Loucy (cell line): ENCODE results near the gene ANKRD9.
"Not testable (repeated sequence)": the region's sequence is repeated elsewhere in the genome, so short reads cannot be mapped to it uniquely, and the experiment has no call there.

ENCODE experiments used
- H2AFZ ChIP-seq: fragments of 200-600 bp; sonication (generic); 2 replicates; pipeline ENCODE4 v1.6.0; 2016; ENCODE audit warnings: antibody characterized with exemption, mild to moderate bottlenecking, low read length, moderate library complexity
- H3F3A ChIP-seq: fragments of 200-600 bp; 2 replicates; pipeline ENCODE4 v1.6.0; 2016; ENCODE audit warnings: antibody characterized with exemption, low read depth, mild to moderate bottlenecking
- H3K27me3 ChIP-seq: fragments of 200-600 bp; sonication (generic); 2 replicates; pipeline ENCODE4 v1.6.1; 2014; ENCODE audit warnings: low read length, mild to moderate bottlenecking; ENCODE audit not compliant: insufficient read depth, poor library complexity, severe bottlenecking
- H3K36me3 ChIP-seq: fragments of 200-600 bp; sonication (generic); 2 replicates; pipeline ENCODE4 v1.6.1; 2016; ENCODE audit warnings: low read length; ENCODE audit not compliant: insufficient read depth
- H3K4me1 ChIP-seq: fragments of 200-600 bp; sonication (generic); 2 replicates; pipeline ENCODE4 v1.5.1; 2014; ENCODE audit warnings: low read length, mild to moderate bottlenecking; ENCODE audit not compliant: insufficient read depth, poor library complexity, severe bottlenecking
- H3K4me2 ChIP-seq: fragments of 200-600 bp; sonication (generic); 2 replicates; pipeline ENCODE4 v1.6.0; 2014; ENCODE audit warnings: antibody characterized with exemption, low read length, low read depth, mild to moderate bottlenecking; ENCODE audit not compliant: poor library complexity, severe bottlenecking
- H3K4me3 ChIP-seq: fragments of 200-600 bp; sonication (generic); 2 replicates; pipeline ENCODE4 v1.5.1; 2014; ENCODE audit warnings: low read length, mild to moderate bottlenecking, mixed read lengths; ENCODE audit not compliant: poor library complexity, severe bottlenecking
- H3K79me2 ChIP-seq: fragments of 200-600 bp; sonication (generic); 2 replicates; pipeline ENCODE4 v1.6.1; 2014; ENCODE audit warnings: low read length; ENCODE audit not compliant: insufficient read depth
- H3K9ac ChIP-seq: fragments of 200-600 bp; sonication (generic); 2 replicates; pipeline ENCODE4 v1.6.0; 2014; ENCODE audit warnings: mild to moderate bottlenecking, low read depth, low read length, moderate library complexity; ENCODE audit not compliant: poor library complexity, severe bottlenecking
- H3K9me2 ChIP-seq: fragments of 200-600 bp; sonication (generic); replicated peaks from 2 replicates; pipeline ENCODE4 v1.6.1; 2016; ENCODE audit warnings: low read depth, low read length, mixed read lengths
- H3K9me3 ChIP-seq: fragments of 200-600 bp; sonication (generic); 2 replicates; pipeline ENCODE4 v1.6.1; 2014; ENCODE audit warnings: mild to moderate bottlenecking, antibody characterized with exemption, low read length, low read depth; ENCODE audit not compliant: insufficient read depth
- H4K20me1 ChIP-seq: fragments of 200-600 bp; sonication (generic); 2 replicates; pipeline ENCODE4 v1.6.0; 2014; ENCODE audit warnings: antibody characterized with exemption, low read length, mild to moderate bottlenecking; ENCODE audit not compliant: insufficient read depth, poor library complexity, severe bottlenecking
- EZH2phosphoT487 ChIP-seq: fragments of 200-600 bp; IDR thresholded peaks from 2 replicates; pipeline ENCODE4 v1.6.1; 2018; ENCODE audit warnings: antibody characterized with exemption, mild to moderate bottlenecking, moderate library complexity, borderline replicate concordance
- TF ChIP-seq, protein P1 (sequence below): fragments of 200-600 bp; sonication (generic); conservative IDR thresholded peaks from 2 replicates; pipeline ENCODE4 v1.5.1; 2014; ENCODE audit warnings: mild to moderate bottlenecking, antibody characterized with exemption, low read length

ANKRD9 gene

GRCh38 chr14:102556098-102556677, 46.6 kb upstream of the ANKRD9 start:
- H3K9ac ChIP-seq: no peak overlapping the region
- H3K4me1 ChIP-seq: peaks cover 9% of the 10 kb centered on the region

DNA sequence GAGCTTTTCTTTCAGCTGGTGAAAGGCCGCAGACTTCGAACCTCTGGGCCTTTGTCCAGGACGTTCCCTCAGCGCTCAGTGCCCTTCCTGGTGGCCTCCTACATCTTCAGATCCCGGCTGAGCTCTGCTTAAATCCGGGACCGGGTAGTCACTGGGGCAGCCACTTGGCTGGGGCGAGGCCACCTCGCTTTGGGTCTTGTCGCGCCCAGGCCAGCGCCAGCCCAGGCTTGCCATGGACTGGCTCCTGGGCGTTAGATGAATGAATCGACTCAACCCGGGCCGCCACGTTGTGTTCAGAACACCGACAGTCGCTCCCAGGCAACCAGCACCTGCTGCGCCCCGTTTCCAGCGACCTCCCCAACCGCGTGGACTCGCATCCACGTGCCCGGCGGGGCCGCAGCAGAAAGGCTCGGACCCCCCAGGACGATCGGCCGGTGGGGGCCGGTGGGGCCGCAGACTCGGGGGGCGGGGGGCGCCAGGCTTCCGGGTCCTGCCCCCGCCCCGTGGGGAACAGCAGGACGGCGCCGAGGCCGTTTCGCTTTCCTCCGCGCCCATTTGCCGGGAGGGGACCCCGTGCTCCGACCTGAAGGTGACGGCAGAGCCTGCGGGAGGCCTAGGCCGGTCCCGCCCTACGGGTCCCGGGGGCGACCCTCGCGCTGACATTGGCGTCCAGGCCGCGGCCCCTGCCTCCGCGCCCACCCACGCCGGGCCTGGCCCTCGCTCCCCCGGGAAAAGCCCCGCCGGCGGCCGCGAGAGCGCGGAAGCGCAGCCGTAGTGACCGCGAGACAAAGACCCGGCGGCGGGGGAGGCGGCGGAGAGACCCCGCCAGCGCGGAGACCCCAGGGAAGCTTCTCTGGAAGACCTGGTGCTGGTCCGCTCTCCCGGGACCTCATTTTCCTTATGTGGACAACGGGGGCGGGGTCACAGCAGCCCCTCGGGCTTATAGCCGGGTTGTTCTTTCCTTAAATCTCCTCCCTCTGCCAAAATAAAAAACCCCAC, 45.5 kb upstream of the ANKRD9 start:
- no peak for TF ChIP-seq EZH2phosphoT487
- TF ChIP-seq, protein P1, sequence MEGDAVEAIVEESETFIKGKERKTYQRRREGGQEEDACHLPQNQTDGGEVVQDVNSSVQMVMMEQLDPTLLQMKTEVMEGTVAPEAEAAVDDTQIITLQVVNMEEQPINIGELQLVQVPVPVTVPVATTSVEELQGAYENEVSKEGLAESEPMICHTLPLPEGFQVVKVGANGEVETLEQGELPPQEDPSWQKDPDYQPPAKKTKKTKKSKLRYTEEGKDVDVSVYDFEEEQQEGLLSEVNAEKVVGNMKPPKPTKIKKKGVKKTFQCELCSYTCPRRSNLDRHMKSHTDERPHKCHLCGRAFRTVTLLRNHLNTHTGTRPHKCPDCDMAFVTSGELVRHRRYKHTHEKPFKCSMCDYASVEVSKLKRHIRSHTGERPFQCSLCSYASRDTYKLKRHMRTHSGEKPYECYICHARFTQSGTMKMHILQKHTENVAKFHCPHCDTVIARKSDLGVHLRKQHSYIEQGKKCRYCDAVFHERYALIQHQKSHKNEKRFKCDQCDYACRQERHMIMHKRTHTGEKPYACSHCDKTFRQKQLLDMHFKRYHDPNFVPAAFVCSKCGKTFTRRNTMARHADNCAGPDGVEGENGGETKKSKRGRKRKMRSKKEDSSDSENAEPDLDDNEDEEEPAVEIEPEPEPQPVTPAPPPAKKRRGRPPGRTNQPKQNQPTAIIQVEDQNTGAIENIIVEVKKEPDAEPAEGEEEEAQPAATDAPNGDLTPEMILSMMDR: no peak
- H3K27me3 ChIP-seq: no peaks in the 10 kb centered on the region
- no peaks in the 10 kb centered on the region for H3K36me3 ChIP-seq
- H3K9me3 ChIP-seq: no peaks in the 10 kb centered on the region
- H3K4me3 ChIP-seq: peak overlapping the region; percentile 74
- H3K9ac ChIP-seq: peak overlapping the region; percentile 72
- H3K4me1 ChIP-seq: peaks cover under 1% of the 10 kb centered on the region
- peak overlapping the region; percentile 45 for H3K4me2 ChIP-seq
- H3F3A ChIP-seq: no peaks in the 10 kb centered on the region
- no peaks in the 10 kb centered on the region for H3K9me2 ChIP-seq
- no peaks in the 10 kb centered on the region for H3K79me2 ChIP-seq
- H4K20me1 ChIP-seq: no peaks in the 10 kb centered on the region
- peak overlapping the region; percentile 90 for H2AFZ ChIP-seq

More at GRCh38 chr14:102556098-102556677, 46.6 kb upstream of the ANKRD9 start:
- H3K27me3 ChIP-seq: no peaks in the 10 kb centered on the region
- H4K20me1 ChIP-seq: no peaks in the 10 kb centered on the region
- H3K4me3 ChIP-seq: peak overlapping the region; percentile 74
- H3K4me2 ChIP-seq: peak overlapping the region; percentile 45
- no peak overlapping the region for H2AFZ ChIP-seq
- TF ChIP-seq, protein P1: no peak
- TF ChIP-seq EZH2phosphoT487: no peak
- H3K9me3 ChIP-seq: no peaks in the 10 kb centered on the region
- H3K36me3 ChIP-seq: no peaks in the 10 kb centered on the region
- no peaks in the 10 kb centered on the region for H3F3A ChIP-seq
- H3K9me2 ChIP-seq: no peaks in the 10 kb centered on the region
- H3K79me2 ChIP-seq: no peaks in the 10 kb centered on the region

- Histone ChIP-seq H3K36me3 (no peaks in the 10 kb centered on the region), H4K20me1 (no peaks in the 10 kb centered on the region), H3K4me3 (no peak overlapping the region), H3F3A (no peaks in the 10 kb centered on the region; the same call in 1 of the 2 replicates), H3K27me3 (no peaks in the 10 kb centered on the region), H3K9me2 (no peaks in the 10 kb centered on the region), H3K9me3 (no peaks in the 10 kb centered on the region), H3K4me1 (no peaks in the 10 kb centered on the region), H3K79me2 (no peaks in the 10 kb centered on the region), H3K4me2 (no peak overlapping the region), H2AFZ (no peak overlapping the region), H3K9ac (no peak overlapping the region)
- TF ChIP-seq, protein P1: no peak
- no peak for TF ChIP-seq EZH2phosphoT487
These were observed 42.6 kb upstream of the ANKRD9 start for GRCh38 chr14:102551995-102552705.

GRCh38 chr14:102550927-102551401, 41.4 kb upstream of the ANKRD9 start:
- H3K4me2 ChIP-seq, H2AFZ ChIP-seq, H3K9me2 ChIP-seq, H3K9me3 ChIP-seq, H3K27me3 ChIP-seq, H3F3A ChIP-seq, H3K79me2 ChIP-seq, H3K36me3 ChIP-seq, H4K20me1 ChIP-seq, H3K9ac ChIP-seq, H3K4me1 ChIP-seq, H3K4me3 ChIP-seq: not testable (repeated sequence)
